ENCODE data around the gene HAPSTR1. TPM values are rescaled to one million over a fixed set of nuclear protein-coding genes. Genes with fewer than 3 reads are reported as not detected.
A peak's percentile ranks its signal among the peaks of the same experiment; 100 is the strongest.

HAPSTR1 gene
- total and polyA plus RNA-seq, 2 of the 13 experiments (the other 11 are each of a cell fraction or from before 2014, with no cell fraction given) = 25.2 to 83.2 TPM

DNA sequence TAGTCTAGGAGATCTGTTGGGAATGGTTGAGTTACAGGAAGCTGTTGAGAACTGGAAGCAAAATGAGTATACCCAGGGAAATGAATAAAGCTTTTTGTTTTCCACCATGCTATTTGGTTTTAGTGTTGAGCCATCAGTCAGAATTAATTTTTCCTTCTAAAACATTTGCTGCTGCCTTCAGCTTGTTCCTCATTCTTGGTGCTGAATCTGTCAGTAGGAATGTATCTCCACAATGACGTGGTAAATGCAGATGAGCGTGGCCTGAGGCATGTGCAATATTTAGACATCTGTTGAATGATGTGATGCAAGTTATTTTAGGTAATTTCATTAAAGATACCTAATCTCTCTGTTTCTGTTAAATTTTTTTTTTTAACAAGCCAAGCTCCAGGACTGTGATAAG, 10.9 kb downstream of the HAPSTR1 start:
- ChIA-PET CTCF (ENCODE audit: low intra/inter-chr PET ratio, low total read pairs) (no interaction called here), POLR2A (interaction anchor here (1.1 to 5.3 kb wide), 3 partner anchors 8 to 10 kb away, joined by 3 to 52 read pairs (median 4); partner anchors contain the start of gene HAPSTR1)
- Histone ChIP-seq H2AFZ (ENCODE audit: low read length) (no peak overlapping the region), H4K20me1 (ENCODE audit: insufficient read depth, low read length) (peaks cover 99% of the 10 kb centered on the region), H3K9me3 (ENCODE audit: low read length) (no peaks in the 10 kb centered on the region), H3K36me3 (replicated peaks in 1 of 2; ENCODE audit: control insufficient read depth in 1 of 2, insufficient read depth in 2 of 2, low read length in 2 of 2) (peaks cover 43 to 81% of the 10 kb centered on the region in 2 experiments), H3K27ac (ENCODE audit: extremely low read length, insufficient read depth, low read length) (no peak overlapping the region), H3K27me3 (ENCODE audit: control insufficient read depth in 1 of 2, insufficient read depth in 2 of 2, low read length in 2 of 2) (no peaks in the 10 kb centered on the region), H3K9ac (ENCODE audit: insufficient read depth, low read depth, low read length) (no peak overlapping the region), H3K4me3 (replicated peaks in 1 of 3; ENCODE audit: insufficient read depth in 1 of 3, low read depth in 2 of 3, low read length in 3 of 3) (no peak overlapping the region), H3K4me2 (ENCODE audit: low read depth, low read length) (no peak overlapping the region), H3K4me1 (ENCODE audit: insufficient read depth, low read length) (peaks cover 34% of the 10 kb centered on the region), H3K79me2 (ENCODE audit: insufficient read depth, low read length) (peaks cover 100% of the 10 kb centered on the region)
- FAIRE-seq = no peak
- no peak for DNase-seq (ENCODE audit: low spot score)
- in situ Hi-C loops (cut with HindIII; ENCODE audit: extremely low pct_ligation_motif_present, low pct_unique_long_range_greater_than_20kb) (no loop called here), intact Hi-C loops (cut with micrococcal nuclease; ENCODE audit: unreplicated experiment) (no loop called here)
- no TSS peak for BruUV-seq (replicated peaks)
- no peak for ATAC-seq
- TF ChIP-seq, protein P1, sequence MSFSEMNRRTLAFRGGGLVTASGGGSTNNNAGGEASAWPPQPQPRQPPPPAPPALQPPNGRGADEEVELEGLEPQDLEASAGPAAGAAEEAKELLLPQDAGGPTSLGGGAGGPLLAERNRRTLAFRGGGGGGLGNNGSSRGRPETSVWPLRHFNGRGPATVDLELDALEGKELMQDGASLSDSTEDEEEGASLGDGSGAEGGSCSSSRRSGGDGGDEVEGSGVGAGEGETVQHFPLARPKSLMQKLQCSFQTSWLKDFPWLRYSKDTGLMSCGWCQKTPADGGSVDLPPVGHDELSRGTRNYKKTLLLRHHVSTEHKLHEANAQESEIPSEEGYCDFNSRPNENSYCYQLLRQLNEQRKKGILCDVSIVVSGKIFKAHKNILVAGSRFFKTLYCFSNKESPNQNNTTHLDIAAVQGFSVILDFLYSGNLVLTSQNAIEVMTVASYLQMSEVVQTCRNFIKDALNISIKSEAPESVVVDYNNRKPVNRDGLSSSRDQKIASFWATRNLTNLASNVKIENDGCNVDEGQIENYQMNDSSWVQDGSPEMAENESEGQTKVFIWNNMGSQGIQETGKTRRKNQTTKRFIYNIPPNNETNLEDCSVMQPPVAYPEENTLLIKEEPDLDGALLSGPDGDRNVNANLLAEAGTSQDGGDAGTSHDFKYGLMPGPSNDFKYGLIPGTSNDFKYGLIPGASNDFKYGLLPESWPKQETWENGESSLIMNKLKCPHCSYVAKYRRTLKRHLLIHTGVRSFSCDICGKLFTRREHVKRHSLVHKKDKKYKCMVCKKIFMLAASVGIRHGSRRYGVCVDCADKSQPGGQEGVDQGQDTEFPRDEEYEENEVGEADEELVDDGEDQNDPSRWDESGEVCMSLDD (CRISPR knock-in tag; IDR thresholded peaks at IDR 0.05; ENCODE audit: borderline replicate concordance) = no peak
- TF ChIP-seq POLR2A (IDR thresholded peaks at IDR 0.05; ENCODE audit: insufficient read depth in 1 of 2, low read depth in 2 of 2, low read length in 2 of 2) = peak in 1 of 2 experiments; percentile 32; a peak in 1 of 4 replicates
- TF ChIP-seq RBM22 (optimal IDR thresholded peaks at IDR 0.05; ENCODE audit: low read length) = peak; percentile 59
- 0 out of 2 replicates have a peak, but pooled peaks have one; percentile 48 for TF ChIP-seq ELF4 (CRISPR knock-in tag; IDR thresholded peaks at IDR 0.05; ENCODE audit: borderline replicate concordance)
- no peak for TF ChIP-seq ZNF558 (CRISPR knock-in tag; IDR thresholded peaks at IDR 0.05; ENCODE audit: borderline replicate concordance)
- no peak for TF ChIP-seq TARDBP (CRISPR knock-in tag; IDR thresholded peaks at IDR 0.05)
- TF ChIP-seq RBFOX2 (IDR thresholded peaks at IDR 0.05; ENCODE audit: low read depth, low read length) = peak; percentile 55
- WGBS (ENCODE audit: low lambda C conversion rate) = 94% methylated on average over 2 of the region's 2 CpGs
